ENCODE results near the gene MS4A10.

The MS4A10 gene

DNA sequence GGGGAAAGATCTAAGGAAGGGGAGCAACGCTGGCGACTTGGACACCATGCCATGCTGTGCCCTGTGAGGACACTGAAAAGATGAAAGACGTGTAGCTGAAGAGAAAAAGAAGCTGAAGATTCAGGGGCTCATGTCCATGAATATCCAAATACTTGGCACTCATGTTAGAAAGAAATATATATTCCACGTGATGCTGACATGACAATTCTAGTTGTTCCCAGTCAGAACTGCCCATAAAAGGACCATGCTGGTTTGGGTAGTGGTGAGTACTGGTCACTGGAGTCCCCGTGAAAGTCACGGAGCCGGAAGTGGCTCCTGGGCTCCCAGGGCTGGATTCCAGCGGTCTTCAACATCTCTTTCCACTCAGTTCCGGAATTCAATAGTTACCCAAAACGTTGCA, 18.6 kb upstream of the MS4A10 start:
- DNase-seq: no peak

DNA sequence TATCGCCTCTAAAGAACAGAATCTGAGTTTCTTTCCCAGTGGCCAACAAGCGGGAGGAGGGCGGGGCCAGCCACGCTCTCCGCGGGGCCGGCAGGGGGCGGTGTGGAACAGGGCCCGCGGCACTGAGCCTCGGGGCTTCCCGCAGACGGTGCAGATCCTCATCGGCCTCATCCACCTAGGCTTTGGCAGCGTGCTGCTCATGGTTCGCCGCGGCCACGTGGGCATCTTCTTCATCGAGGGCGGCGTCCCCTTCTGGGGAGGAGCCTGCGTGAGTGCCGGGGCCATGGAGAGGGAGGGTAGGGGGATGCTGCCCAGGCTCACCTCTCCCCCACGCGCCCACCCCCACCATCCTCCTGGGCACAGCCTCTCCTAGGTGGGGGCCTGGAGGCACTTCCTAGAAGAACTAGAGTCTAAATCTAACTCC, 17.7 kb upstream of the MS4A10 start:
- DNase-seq: peak in 1 of 4 experiments; percentile 17

DNA sequence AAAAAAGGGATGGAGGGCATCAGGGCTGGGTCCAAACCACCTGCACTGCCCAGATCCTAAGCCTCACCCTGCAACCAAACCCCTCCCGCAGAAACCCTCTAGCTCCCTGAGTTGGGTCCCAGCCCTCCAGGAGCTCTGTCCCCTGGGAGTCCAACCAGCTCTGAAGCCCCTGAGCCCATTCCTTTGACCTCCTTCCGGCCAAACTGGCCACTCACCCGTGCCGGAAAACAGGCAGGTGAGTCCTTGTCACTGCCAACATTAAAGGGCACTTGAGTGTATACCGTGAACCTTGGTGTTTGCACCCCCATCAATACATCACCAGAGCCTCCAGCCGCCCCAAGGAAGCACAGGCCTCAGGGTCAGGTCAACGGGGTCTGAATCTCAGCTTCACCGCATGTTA, 16.9 kb upstream of the MS4A10 start:
- no peak for DNase-seq

GRCh38 chr11:60769273-60769672, 15.9 kb upstream of the MS4A10 start:
- no peak for DNase-seq

GRCh38 chr11:60769811-60770210, 15.3 kb upstream of the MS4A10 start:
- no peak for DNase-seq

- DNase-seq: no peak
Measured at GRCh38 chr11:60771146-60771545, 14.0 kb upstream of the MS4A10 start.

GRCh38 chr11:60771879-60772525, 13.1 kb upstream of the MS4A10 start:
- DNase-seq: no peak

DNA sequence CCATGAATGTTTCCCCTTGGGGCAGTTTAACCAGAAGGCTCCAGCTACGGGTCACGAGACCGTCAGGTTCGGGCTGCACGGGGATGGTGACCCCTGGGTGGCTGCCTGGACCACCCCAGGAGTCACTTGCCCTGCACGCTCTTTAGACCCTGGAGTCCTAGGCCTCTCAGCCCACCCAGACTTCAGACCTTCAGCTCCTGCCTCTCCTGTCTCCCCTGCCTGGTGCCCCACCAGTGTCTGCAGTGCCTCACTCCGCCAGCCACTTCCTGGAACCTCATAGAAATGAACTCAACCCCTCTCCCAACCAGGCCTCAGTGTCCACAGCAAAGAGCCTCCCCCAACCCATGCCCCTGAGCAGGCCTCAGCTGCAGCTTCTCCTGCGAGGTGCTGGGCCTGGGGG, 12.5 kb upstream of the MS4A10 start:
- no peak for DNase-seq

DNA sequence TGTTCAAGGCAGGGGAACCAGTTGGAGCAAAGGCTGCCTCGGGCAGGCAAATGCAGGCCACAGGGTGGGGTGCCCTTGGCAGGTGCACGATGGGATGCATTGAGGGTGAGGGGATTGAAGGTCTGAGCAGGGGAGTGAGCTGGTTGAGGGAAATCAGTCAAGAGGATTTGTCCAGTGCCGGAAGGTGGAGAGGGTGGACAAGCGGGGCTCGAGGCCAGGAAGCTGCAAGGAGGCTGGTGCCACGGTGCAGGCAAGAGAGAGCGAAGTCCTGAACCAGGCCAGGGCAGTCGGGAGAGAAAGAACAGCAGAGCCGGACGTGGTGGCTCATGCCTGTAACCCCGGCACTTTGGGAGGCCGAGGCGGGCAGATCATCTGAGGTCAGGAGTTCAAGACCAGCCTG, 10.4 kb upstream of the MS4A10 start:
- DNase-seq: no peak

GRCh38 chr11:60775420-60775961, 9.6 kb upstream of the MS4A10 start:
- peak; percentile 87 to 92 (median 90) for DNase-seq

- DNase-seq: no peak
Measured at GRCh38 chr11:60776167-60776566, 9.0 kb upstream of the MS4A10 start.

- DNase-seq: no peak
Measured at GRCh38 chr11:60777106-60777505, 8.0 kb upstream of the MS4A10 start.

DNA sequence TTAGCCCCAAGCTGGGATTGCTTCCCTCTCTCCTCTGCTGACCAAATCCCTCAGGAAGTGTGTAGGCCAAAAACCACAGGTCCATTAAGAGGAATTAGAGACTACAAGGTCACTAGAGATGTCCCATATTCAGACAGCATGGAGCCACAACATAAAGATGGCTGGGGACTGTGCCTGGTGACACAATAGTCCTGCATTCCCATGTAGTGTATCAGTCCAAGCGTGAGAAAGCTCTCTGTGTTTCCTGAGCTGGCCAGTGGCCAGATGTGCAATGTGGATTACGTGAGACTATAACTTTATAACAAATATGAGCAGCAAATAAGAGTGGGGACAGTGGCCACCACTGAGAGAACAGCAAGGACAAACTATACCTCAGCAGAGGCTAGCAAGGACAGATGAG, 7.6 kb upstream of the MS4A10 start:
- DNase-seq: peak in 1 of 4 experiments; percentile 19

DNA sequence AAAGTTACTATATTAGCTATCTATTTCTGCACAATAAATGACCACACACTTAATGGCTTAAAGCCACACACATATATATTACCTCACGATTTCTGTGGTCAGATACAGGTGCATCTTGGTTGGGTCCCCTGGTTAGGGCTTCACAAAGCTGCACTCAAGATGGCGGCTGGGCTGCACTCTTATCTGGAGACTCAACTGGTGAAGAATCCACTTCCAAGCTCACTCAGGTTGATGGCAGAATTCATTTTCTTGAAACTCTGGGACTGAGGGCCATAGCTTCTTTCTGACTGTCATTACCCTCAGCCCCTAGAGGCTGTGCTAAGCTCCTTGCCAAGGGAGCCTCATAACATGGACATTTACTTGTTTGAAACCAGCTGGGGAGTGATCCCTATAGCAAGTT, 5.1 kb upstream of the MS4A10 start:
- DNase-seq: no peak

DNA sequence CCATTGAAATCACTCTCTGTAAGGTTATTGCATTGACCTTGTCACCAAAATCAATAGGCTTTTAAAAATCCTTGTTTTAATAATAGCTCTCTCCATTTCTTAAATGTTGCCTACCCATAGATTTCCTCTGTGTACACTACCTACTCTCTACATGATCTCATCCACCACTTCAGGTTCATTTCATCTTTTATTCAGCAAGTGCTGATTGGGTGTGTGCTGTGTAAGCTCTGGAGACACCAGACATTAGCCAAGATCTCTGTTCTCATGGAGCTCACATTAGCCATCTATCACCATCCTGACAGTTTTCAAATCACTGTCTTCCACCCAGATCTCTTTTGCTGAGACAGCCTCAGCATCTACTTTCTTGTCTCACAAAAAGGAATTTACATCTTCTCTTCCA, 4.4 kb upstream of the MS4A10 start:
- no peak for DNase-seq

- no peak for DNase-seq
Measured at GRCh38 chr11:60781286-60781980, 3.7 kb upstream of the MS4A10 start.

GRCh38 chr11:60781981-60782316, 3.2 kb upstream of the MS4A10 start:
- DNase-seq: no peak

DNA sequence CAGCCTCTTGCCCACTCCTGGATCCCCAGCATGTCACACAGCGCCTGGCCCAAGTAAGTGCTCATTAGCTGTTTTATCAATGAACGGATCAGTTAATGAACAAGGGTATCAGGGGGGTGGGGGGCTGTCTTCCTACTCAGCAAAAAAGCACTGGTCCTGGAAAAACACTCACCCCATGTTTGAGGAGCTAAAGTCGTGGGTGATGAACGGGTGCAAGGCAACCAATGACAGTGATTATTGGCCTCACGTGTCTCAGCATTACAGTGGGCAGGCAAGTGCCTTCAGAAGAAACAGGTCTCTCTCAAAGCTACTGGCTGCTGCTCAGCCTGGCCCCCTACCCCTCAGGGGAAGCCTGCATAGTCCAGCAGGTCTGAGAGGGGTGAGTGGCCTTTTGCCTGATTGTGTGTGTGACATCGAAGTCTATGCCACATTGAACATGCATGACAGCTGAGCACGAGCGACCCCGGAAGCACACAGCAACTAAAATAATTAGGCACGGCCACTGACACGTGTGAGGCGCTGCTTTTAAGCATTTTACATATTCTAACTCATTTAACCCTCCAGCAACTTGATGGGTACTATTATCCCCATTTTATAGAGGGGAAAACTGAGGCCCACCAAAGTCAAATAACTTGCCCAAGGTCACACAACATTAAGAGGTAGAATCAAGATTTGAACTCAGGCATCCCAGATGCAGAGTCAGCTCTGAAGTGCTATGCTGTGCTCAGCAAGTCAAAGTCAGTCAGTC, 2.6 kb upstream of the MS4A10 start:
- no peak for DNase-seq

- no peak for DNase-seq
Measured at GRCh38 chr11:60783141-60783484, 2.0 kb upstream of the MS4A10 start.

DNA sequence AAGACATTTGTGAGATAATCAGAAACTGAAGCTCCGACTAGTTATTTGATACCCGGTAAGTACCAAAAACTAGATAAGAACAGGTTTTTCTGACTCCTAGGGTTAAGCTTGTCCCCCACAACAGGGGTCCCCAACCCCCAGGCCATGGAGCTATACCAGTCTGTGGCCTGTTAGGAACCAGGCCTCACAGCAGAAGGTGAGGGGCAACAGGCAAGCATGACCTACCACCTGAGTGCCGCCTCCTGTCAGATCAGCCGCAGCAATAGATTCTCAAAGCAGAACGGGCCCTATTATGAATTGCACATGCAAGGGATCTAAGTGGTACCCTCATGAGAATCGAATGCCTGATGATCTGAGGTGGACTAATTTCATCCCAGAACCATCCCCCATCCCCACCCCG, 1.2 kb upstream of the MS4A10 start:
- no peak for DNase-seq

- DNase-seq: no peak
Measured at GRCh38 chr11:60785806-60786361, 751 bp downstream of the MS4A10 start.

DNA sequence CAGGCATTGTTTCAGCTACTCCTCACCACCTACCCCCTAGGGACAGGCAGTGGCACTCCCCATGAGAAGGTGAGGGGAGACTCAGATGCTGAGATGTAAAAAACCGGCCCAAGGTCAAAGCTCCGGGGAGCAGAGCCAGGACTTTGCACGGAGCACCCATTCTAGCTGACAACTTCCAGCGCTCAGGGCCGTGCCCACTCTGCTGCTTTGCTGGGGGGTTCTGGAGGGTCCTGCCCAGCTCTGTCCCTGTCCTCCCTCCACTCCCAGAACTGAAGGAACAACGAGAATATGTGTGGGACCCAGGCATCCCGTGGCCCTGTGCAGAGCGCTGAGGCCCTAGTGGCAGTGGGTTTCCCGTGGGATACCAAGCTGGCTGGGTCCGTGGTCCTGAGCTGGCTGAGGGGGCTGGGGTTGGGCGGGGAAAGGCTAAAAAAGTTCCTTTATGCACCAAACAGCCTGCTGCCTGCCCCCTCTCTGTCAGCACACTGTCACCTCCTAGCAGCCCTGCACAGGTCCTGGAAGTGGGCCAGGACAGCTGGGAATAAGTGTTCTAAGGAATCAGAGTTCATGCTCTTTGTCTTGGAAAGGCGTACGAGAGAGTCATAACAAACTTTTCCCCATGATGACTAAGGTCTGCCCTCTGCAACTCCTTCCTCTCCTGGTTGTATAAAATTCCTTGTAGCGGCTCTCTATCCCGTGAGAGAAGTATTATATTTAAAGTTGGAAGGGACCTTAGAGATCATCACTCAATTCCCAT, 1.9 kb downstream of the MS4A10 start:
- DNase-seq: no peak

All from suppressor macrophage (primary cell).